HepG2 (cell line): ENCODE measurements around the gene SLIT3. TPM values are rescaled to one million over a fixed set of nuclear protein-coding genes. Genes with fewer than 3 reads are reported as not detected.

ENCODE experiments used
- ATAC-seq: fragments of 200-7000 bp; cut with Tn5 transposase; 3 replicates; pipeline ENCODE4 v1.9.1; 2020; ENCODE audit warnings: mild to moderate bottlenecking, moderate library complexity
- BruUV-seq: library from RNA; stranded (reverse); fragments of 400-500 nt; replicated peaks from 2 replicates; lab custom pipeline; 2021; lab: Mats Ljungman, UMichigan
- CTCF ChIA-PET: fragments of 300-600 bp; formaldehyde crosslinking; extraction: SDS; loops from one replicate; lab custom pipeline; 2021; ENCODE audit warnings: low total read pairs, inconsistent platforms, low intra/inter-chr PET ratio; lab: Yijun Ruan, JAX
- POLR2A ChIA-PET: fragments of 350-600 bp; sonication (Branson Sonifier 250); formaldehyde crosslinking; loops from one replicate; lab custom pipeline; 2020; ENCODE audit warnings: antibody characterized with exemption, inconsistent platforms; lab: Yijun Ruan, JAX
- DNase-seq: peaks from one replicate; pipeline ENCODE4 v3.0.0-alpha.2; 2015; ENCODE audit warnings: low spot score
- FAIRE-seq: peaks from 3 replicates; lab custom pipeline; 2011; peaks lifted over from hg19 to GRCh38; lab: Jason Lieb, UNC
- H2AFZ ChIP-seq: one replicate; pipeline ENCODE4 v1.6.1; 2011; ENCODE audit warnings: low read length, inconsistent platforms
- H3K27ac ChIP-seq: fragments of 300-600 bp; 3 replicates; pipeline ENCODE4 v1.8.0; 2011; ENCODE audit warnings: mixed run types, mild to moderate bottlenecking, mixed read lengths, low read length, inconsistent platforms; ENCODE audit not compliant: insufficient read depth; ENCODE audit errors: extremely low read length
- H3K27me3 ChIP-seq, 2 experiments: fragments of 200-600 bp in 1 of 2; 2 replicates in 1 of 2; 3 replicates in 1 of 2; pipeline versions ENCODE4 v1.6.0 to v1.8.0; 2011; ENCODE audit warnings: low read length in 2 of 2, mild to moderate bottlenecking in 2 of 2, moderate library complexity in 2 of 2, inconsistent platforms in 1 of 2; ENCODE audit not compliant: insufficient read depth in 2 of 2, control insufficient read depth in 1 of 2
- H3K36me3 ChIP-seq, 2 experiments: fragments of 200-600 bp in 1 of 2; replicated peaks in 1 of 2; 2 replicates in 1 of 2; 3 replicates in 1 of 2; pipeline versions ENCODE4 v1.5.1 to v1.8.0; 2011; ENCODE audit warnings: low read length in 2 of 2, inconsistent platforms in 1 of 2; ENCODE audit not compliant: insufficient read depth in 2 of 2, control insufficient read depth in 1 of 2
- H3K4me1 ChIP-seq: 2 replicates; pipeline ENCODE4 v1.5.1; 2012; ENCODE audit warnings: low read length, inconsistent platforms; ENCODE audit not compliant: insufficient read depth
- H3K4me2 ChIP-seq: 2 replicates; pipeline ENCODE4 v1.6.0; 2011; ENCODE audit warnings: low read depth, low read length, inconsistent platforms
- H3K4me3 ChIP-seq, 3 experiments: fragments of 200-600 bp in 1 of 3; sonication (generic), shearing (Covaris generic) in 1 of 3; replicated peaks in 1 of 3; 2 replicates each; pipeline ENCODE4 v1.5.1; 2011 to 2016; ENCODE audit warnings: low read length in 3 of 3, inconsistent platforms in 2 of 3, low read depth in 2 of 3, mild to moderate bottlenecking in 2 of 3, control low read depth in 1 of 3, mixed read lengths in 1 of 3; ENCODE audit not compliant: insufficient read depth in 1 of 3
- H3K79me2 ChIP-seq: one replicate; pipeline ENCODE4 v1.6.1; 2011; ENCODE audit warnings: low read length, inconsistent platforms; ENCODE audit not compliant: insufficient read depth
- H3K9ac ChIP-seq: 2 replicates; pipeline ENCODE4 v1.6.0; 2011; ENCODE audit warnings: mild to moderate bottlenecking, low read depth, low read length, inconsistent platforms; ENCODE audit not compliant: insufficient read depth
- H3K9me3 ChIP-seq: 2 replicates; pipeline ENCODE4 v1.5.1; 2012; ENCODE audit warnings: mild to moderate bottlenecking, low read length
- H4K20me1 ChIP-seq: 2 replicates; pipeline ENCODE4 v1.6.0; 2011; ENCODE audit warnings: inconsistent platforms, mild to moderate bottlenecking, low read length, moderate library complexity; ENCODE audit not compliant: insufficient read depth
- ATF1 ChIP-seq: IDR thresholded peaks from 2 replicates; pipeline ENCODE4 v1.6.1; 2016; ENCODE audit warnings: mild to moderate bottlenecking, control low read depth
- CTCF ChIP-seq: sonication (generic); formaldehyde crosslinking; IDR thresholded peaks from 2 replicates; pipeline ENCODE4 v1.5.0; 2020; ENCODE audit warnings: mild to moderate bottlenecking, missing genetic modification reagents, moderate library complexity
- HNF4A ChIP-seq: sonication (generic); formaldehyde crosslinking; IDR thresholded peaks from 2 replicates; pipeline ENCODE4 v1.4.0; 2020; ENCODE audit warnings: missing genetic modification reagents
- KLF11 ChIP-seq: IDR thresholded peaks from 2 replicates; pipeline ENCODE4 v1.6.1; 2016; ENCODE audit warnings: missing compliant biosample characterization
- MAFK ChIP-seq, 2 experiments: IDR thresholded peaks in 1 of 2; conservative IDR thresholded peaks in 1 of 2; 2 replicates each; pipeline ENCODE4 v1.6.1; 2011; ENCODE audit warnings: improper control_type of control experiment in 2 of 2, low read length in 2 of 2
- PITX1 ChIP-seq: sonication (generic); formaldehyde crosslinking; IDR thresholded peaks from 2 replicates; pipeline ENCODE4 v1.5.1; 2020; ENCODE audit warnings: mild to moderate bottlenecking, missing genetic modification reagents
- SETDB1 ChIP-seq: sonication (generic); formaldehyde crosslinking; IDR thresholded peaks from 2 replicates; pipeline ENCODE4 v1.5.1; 2020; ENCODE audit warnings: missing genetic modification reagents, mild to moderate bottlenecking, borderline replicate concordance
- TBX2 ChIP-seq: sonication (generic); formaldehyde crosslinking; IDR thresholded peaks from 2 replicates; pipeline ENCODE4 v1.5.0; 2020; ENCODE audit warnings: missing genetic modification reagents, mild to moderate bottlenecking, borderline replicate concordance
- TCF7 ChIP-seq: sonication (generic); IDR thresholded peaks from 2 replicates; pipeline ENCODE4 v1.6.1; 2016; ENCODE audit warnings: antibody characterized with exemption, low read depth
- ZBTB10 ChIP-seq: sonication (generic); formaldehyde crosslinking; IDR thresholded peaks from 2 replicates; pipeline ENCODE4 v1.4.0; 2020; ENCODE audit warnings: missing genetic modification reagents, borderline replicate concordance
- ZFP41 ChIP-seq: sonication (generic); formaldehyde crosslinking; IDR thresholded peaks from 2 replicates; pipeline ENCODE4 v1.4.0; 2020; ENCODE audit warnings: mild to moderate bottlenecking, missing genetic modification reagents, borderline replicate concordance
- WGBS: methylation state at CpG from one replicate; pipeline ENCODE4 v1.1.6; 2017; ENCODE audit warnings: low lambda C conversion rate; 5-methylcytosine and 5-hydroxymethylcytosine counted together
- in situ Hi-C: cut with HindIII; loops from 2 replicates; pipeline ENCODE4 v1.10.0; 2017; ENCODE audit warnings: low pct_unique_long_range_greater_than_20kb; ENCODE audit not compliant: extremely low pct_ligation_motif_present
- intact Hi-C: fragments of 100-400 bp; cut with micrococcal nuclease; formaldehyde crosslinking; loops from one replicate; pipeline ENCODE4 v1.10.0; 2022; ENCODE audit not compliant: unreplicated experiment
- polyA plus RNA-seq, 8 experiments: library from polyadenylated mRNA; depleted of rRNA in 3 of 8; stranded (reverse) in 7 of 8; unstranded in 1 of 8; fragments of >200 nt; fragmentation: Illumina TruSeq in 4 of 8; extraction: Trizol in 4 of 8; gene quantifications; 2 replicates each; pipeline versions ENCODE4 v1.2.1 to v1.2.3, GENCODE V29; 2011 to 2016; ENCODE audit warnings: low read depth in 4 of 8, missing spikeins in 1 of 8, mixed read lengths in 1 of 8; ENCODE audit not compliant: insufficient read depth in 1 of 8
- total RNA-seq, 5 experiments: library from RNA; depleted of rRNA; stranded (reverse); fragments of >200 nt; fragmentation: Illumina TruSeq; extraction: Trizol; gene quantifications; 2 replicates each; pipeline ENCODE4 v1.2.3, GENCODE V29; 2016; ENCODE audit warnings: low read depth in 1 of 5

Gene SLIT3
- total and polyA plus RNA-seq, 2 of the 13 experiments (the other 11 are each of a cell fraction or from before 2014, with no cell fraction given), result not detected

- peak; percentile 85 for TF ChIP-seq TCF7
- TF ChIP-seq TBX2 (CRISPR knock-in tag), result peak; percentile 53; the same call in 1 of the 2 replicates
- TF ChIP-seq PITX1 (CRISPR knock-in tag), result 0 out of 2 replicates have a peak, but pooled peaks have one; percentile 57
- TF ChIP-seq HNF4A, result peak; percentile 69
- TF ChIP-seq ATF1 (CRISPR knock-in tag), result no peak
Measured at GRCh38 chr5:169083394-169084018, 217.4 kb downstream of the SLIT3 start (continued).

- WGBS, result 40% methylated on average over 8 of the region's 9 CpGs
- in situ Hi-C loops, result no loop called here
- Histone ChIP-seq H3K27me3 (no peaks in the 10 kb centered on the region; a peak in 3 of 5 replicates), H3K4me1 (peaks cover 17% of the 10 kb centered on the region), H3K4me3 (no peak overlapping the region), H3K9ac (no peak overlapping the region), H3K27ac (no peak overlapping the region), H4K20me1 (no peaks in the 10 kb centered on the region), H3K9me3 (no peaks in the 10 kb centered on the region), H2AFZ (no peak overlapping the region), H3K4me2 (no peak overlapping the region), H3K36me3 (no peaks in the 10 kb centered on the region), H3K79me2 (no peaks in the 10 kb centered on the region)
- intact Hi-C loops, result no loop called here
- no TSS peak for BruUV-seq
- no peak for ATAC-seq
- CTCF ChIA-PET, result no interaction called here
- no peak for DNase-seq
- TF ChIP-seq SETDB1 (CRISPR knock-in tag) (no peak), ZBTB10 (CRISPR knock-in tag) (no peak), CTCF (CRISPR knock-in tag) (no peak), KLF11 (CRISPR knock-in tag) (no peak), MAFK (conservative IDR thresholded peaks at IDR 0.05 in 1 of 2, IDR thresholded peaks at IDR 0.05 in 1 of 2; ENCODE audit: low read length in 2 of 2) (no peak), HNF4A (no peak), ZFP41 (CRISPR knock-in tag) (no peak)
- POLR2A ChIA-PET, result no interaction called here
- FAIRE-seq, result no peak
Measured at GRCh38 chr5:169081000-169081724, 219.8 kb downstream of the SLIT3 start.
